Smooth muscle cell of the umbilical artery (primary cell): ENCODE results near the gene PDCD2L. TPM values are rescaled to one million over a fixed set of nuclear protein-coding genes. Genes with fewer than 3 reads are reported as not detected.

ENCODE experiments used
- total RNA-seq: library from RNA; depleted of rRNA; stranded (reverse); fragments of >200 nt; gene quantifications from 2 replicates; pipeline ENCODE4 v1.2.3, GENCODE V29; 2014

Gene PDCD2L
- 9.8 and 13.6 TPM in 2 replicates for total RNA-seq

GRCh38 chr19:34404109-34404909 lies at the start of gene PDCD2L:
PDCD2L (plus strand) TSS chr19:34404399; CDS start chr19:34404431, 32 bp downstream.

GRCh38 chr19:34364830-34365462 lies 39.3 kb upstream of the PDCD2L start, which contains the start of gene GPI:
GPI (plus strand) TSS chr19:34365196; CDS start chr19:34365267, 71 bp downstream.

Other genes with a start within 250 kb of the PDCD2L start
- gene LSM14A, start 231.9 kb upstream of the PDCD2L start, total RNA-seq, result 53.2 and 75.8 TPM in 2 replicates
- 16.0 TPM in 2 replicates for gene GARRE1, start 149.8 kb upstream of the PDCD2L start, total RNA-seq
- 199 and 348 TPM in 2 replicates for gene GPI, start 39.2 kb upstream of the PDCD2L start, total RNA-seq
- 145 and 226 TPM in 2 replicates for gene UBA2, start 24.0 kb downstream of the PDCD2L start, total RNA-seq
- 42.5 and 46.4 TPM in 2 replicates for gene WTIP, start 77.4 kb downstream of the PDCD2L start, total RNA-seq